SK-MEL-5 (cell line): ENCODE results near the gene TMEM40. TPM values are rescaled to one million over a fixed set of nuclear protein-coding genes. Genes with fewer than 3 reads are reported as not detected.

Experiments used
- DNase-seq: peaks from one replicate; pipeline ENCODE4 v3.0.0-alpha.2; 2016; ENCODE audit warnings: low read depth, low spot score
- in situ Hi-C: cut with HindIII; loops from 2 replicates; pipeline ENCODE4 v1.10.0; 2016; ENCODE audit warnings: low sequenced_read_pairs, high pct_unique_total_duplicates, low pct_unique_long_range_greater_than_20kb
- total RNA-seq: library from RNA; depleted of rRNA; stranded (reverse); fragments of >200 nt; shearing (Covaris generic); gene quantifications from 2 replicates; pipeline ENCODE4 v1.2.3, GENCODE V29; 2014

TMEM40 gene
- total RNA-seq, 1 experiment from 2014 or later: not detected

DNA sequence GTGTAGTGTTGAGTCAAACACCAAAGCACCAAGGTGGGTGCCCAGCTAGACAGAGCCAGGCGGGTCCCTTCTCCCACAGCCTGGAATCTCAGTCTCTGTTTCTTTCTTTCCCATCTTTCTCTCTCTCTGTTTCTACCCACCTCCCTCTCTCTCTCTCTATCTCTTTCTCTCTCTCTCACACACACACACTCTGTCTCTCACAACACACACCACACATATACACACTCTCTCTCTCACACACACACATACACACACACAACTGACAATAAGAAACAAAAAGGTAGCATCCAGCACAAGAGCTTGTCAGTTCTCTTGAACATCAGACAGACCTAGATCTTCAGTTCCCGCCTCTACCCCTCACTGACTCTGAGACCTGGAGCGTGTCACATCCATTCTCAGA is 2.4 kb downstream of the TMEM40 start:
- no peak for DNase-seq
- in situ Hi-C loops: no loop called here

DNA sequence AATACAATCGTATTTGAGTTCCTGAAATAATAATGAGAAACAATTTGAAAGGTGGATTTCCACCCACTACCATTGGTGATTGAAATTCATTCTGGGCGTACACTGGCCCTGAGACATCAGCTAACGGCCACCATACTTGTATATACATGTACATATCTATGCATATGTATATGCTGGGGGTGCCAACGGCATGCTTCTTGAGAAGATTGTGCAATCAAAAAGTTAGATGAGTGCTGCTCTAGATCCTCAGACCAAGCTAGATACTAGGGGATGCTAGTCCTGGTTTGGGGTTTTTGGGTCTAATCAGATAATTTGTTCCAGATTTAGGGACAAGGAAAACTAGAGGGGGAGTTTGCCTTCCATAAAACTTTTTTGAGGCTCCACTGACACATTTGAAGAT is 2.9 kb downstream of the TMEM40 start:
- no peak for DNase-seq
- in situ Hi-C loops: no loop called here

DNA sequence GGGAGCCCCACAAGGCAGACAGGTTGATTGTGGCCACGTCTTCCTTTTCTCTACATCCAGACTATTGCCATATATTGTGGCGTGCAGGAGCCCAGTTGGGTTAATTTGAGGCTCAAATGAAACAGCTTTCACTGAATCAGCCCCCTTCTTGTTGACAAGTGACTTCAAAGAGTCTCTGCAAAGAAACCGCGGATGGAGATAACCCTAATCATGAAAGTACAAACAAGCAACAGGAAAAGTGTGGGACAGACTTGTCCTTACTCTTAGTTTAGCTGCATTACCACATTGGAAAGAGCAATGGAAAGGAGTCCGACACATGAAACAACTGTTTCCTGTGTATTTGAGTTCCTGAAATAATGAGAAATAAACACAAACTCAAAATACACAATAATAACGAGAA is 3.3 kb downstream of the TMEM40 start:
- in situ Hi-C loops: no loop called here
- no peak for DNase-seq

DNA sequence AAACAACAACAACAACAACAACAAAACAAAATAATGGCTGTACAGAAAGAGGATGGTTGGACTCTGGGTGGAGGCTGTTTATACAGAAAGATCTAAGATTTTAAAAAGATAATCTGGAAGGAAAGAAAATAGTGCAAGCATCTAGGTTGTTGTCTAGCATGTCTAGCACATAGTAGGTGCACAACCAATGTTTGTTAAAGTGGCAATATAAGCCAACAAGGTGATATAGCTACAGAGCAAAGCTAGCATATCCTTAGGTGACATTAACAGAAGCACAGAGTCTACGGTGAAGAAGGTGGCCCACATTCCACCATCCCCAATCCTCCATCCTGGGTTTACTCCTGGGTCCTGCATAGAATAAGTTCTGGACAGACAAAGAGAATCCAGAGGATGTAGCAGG is 4.7 kb downstream of the TMEM40 start:
- DNase-seq: no peak
- in situ Hi-C loops: no loop called here

DNA sequence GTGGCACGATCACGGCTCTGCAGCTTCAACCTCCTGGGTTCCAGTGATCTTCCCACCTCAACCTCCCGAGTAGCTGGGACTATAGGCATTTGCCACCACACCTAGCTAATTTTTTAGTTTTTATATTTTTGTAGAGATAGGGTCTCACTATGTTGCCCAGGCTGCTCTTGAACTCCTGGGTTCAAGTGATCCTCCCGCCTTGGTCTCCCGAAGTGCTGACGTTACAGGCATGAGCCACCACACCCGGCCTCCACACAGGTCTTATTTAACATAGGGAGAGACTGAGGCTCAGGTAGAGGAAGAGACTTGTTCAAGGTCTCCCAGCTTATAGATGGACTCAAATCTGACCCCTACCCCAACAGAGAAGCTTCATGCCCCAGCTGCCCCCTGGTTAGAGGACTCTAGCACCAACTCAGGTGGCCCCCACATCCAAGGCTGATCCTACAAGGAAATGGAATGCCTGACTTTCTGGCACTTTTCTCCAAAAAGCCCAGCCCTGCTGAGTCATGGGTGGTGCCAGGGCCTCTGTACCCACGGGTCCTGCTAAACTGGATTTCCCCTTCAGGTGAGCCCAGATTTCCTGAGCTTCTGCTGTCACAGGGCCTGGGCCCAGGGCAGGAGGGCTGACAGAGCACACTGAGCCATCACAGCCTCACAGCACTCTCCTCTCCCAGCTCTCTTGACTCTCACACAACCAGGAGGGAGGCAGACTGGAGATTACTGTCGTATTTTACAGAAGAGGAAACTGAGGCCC is 5.6 kb downstream of the TMEM40 start:
- no peak for DNase-seq
- in situ Hi-C loops: no loop called here

DNA sequence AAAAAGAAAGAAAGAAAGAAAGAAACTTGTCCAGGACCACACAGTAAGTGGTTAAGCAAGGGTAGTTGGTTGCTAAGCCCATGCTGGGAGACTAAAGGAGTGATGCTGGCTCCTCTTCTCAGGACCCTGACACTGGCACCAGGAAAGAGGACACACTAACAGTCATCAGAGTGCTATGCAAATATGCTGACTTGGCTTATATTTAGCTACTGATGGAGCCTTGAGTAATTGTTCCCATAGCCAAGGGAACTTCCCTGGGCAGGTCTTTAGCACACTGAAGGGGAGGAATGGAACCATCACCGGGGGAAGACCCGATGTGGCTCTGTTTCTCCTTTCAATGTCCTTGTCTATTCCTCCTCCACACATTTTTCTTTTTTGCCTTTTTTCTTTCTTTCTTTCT is 6.2 kb downstream of the TMEM40 start:
- DNase-seq: no peak
- in situ Hi-C loops: no loop called here

DNA sequence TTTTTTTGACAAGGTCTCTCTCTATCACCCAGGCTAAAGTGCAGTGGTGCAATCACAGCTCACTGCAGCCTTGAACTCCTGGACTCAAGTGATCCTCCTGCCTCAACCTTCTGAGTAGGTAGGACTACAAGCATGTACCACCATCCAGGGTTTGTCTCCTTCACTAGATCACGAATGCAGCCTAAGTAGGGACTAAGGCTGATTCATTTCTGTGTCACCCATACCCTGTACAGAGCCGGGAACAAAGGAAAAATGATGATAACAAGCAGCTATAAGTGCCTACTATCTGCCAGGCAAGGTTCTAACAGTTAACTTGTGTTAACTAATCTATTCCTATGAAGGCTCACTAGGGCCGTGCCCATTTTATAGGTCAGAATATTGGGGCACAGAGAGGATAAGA is 7.0 kb downstream of the TMEM40 start:
- in situ Hi-C loops: no loop called here
- no peak for DNase-seq

DNA sequence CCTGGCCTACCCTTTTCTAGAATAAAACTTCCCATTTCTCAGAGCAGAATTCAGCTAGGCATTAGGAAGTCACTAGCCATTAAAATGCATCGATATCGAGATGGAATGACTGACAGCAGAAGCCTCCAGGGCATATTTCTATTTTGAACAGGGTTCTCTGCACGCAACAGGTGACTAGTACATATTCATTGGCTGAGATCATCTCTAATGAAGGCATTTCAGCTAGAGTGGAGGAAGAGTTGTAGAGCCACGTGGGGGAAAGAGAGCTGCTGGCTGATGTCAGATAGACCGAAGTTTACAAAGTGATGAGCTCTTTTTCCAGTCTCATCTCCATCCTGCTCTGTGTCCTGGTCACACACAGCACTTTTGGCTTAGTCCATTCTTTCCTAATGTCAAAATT is 7.5 kb downstream of the TMEM40 start:
- in situ Hi-C loops: no loop called here
- no peak for DNase-seq

DNA sequence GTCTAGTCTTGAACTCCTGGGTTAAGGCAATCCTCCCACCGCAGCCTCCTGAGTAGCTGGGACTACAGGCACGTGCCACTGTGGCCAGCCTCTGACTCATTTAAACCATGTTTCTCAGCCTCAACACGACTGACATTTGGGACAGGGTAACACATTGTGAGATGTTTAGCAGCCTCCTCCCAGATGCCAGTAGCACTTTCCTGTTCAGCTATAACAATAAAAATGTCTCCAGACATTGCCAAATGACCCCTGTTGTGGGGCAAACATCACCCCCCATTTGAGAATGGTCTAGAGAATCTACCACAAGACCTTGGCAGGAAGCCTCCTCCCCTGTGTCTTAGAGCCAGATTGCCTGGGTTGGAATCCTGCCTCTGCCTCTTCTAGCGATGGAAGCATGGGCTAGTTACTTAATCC is 8.4 kb downstream of the TMEM40 start:
- in situ Hi-C loops: no loop called here
- DNase-seq: no peak

DNA sequence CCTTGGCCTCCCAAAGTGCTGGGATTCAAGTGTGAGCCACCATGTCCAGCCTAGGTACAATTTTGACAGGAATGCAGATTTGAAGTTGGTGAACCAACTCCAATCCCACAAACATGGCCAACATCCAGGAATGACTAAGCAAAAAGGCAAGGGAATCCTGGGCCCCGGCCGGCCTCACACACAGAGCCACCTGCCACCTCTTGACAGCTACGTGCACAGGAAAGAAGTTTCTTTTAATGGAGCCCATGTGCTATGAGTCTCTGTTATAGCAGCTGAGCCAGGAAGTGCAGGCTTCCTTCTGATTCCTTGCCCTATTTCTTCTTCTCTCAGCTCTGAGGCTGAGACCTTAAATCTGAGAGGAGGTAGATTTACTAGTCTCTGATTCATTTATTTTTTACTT is 8.8 kb downstream of the TMEM40 start:
- no peak for DNase-seq
- in situ Hi-C loops: no loop called here

DNA sequence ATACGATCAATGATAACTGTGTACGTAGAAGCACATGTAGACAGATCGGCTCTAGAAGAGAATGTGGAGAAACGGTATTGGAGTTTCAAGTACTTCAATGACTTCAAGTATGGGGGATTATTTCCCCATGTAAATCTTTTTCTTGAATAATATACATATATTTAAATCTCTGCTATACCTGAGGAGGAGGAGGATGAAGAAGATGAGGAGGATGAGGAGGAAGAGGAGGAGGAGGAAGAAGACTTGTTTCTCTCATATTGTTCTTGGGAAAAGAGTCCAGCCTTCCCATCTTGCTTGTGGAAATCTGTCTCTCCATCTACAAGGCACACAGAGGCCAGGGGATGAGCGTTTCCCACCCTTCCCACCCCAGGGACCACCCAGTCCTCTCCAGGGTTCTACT is 10.6 kb downstream of the TMEM40 start:
- in situ Hi-C loops: no loop called here
- no peak for DNase-seq

DNA sequence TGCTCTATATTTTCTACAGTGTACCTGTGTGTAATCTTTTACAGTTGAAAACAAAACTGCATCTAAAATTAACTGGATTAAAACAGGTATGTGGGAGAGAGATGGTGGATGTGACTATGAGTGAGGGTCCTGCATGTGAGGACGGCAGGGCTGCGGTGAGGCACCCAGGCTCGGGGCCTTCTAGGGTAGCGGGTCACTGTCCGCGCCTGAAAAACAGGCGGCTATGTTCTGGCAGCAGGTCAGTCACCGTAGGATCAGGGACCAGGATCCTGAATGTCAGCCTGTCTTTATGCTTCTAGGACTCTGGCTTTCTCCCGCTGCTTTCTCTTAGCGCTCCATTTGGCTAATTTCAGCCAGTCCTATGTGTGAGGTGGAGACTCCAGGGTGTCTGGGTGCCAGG is 12.6 kb downstream of the TMEM40 start:
- no peak for DNase-seq
- in situ Hi-C loops: no loop called here

DNA sequence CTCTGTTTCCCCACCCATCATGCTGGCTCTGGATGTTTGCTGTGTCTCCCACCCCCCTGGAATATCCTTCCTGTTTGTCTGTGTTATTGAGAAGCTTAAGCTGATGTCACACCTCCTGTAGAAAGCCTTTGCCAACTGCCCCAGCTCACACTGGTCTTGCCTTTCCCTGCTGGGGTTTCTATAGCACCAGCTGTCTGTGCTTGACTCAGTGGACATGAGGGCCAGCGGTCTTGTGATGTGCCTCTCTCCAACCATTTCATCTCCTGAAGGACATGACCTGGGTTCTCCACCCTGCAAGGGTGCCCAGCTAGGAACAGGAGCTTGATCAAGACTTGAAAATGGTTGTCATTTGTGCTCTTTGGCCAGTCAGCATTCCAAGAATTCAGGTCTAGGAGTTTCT is 14.7 kb downstream of the TMEM40 start:
- in situ Hi-C loops: no loop called here
- no peak for DNase-seq

DNA sequence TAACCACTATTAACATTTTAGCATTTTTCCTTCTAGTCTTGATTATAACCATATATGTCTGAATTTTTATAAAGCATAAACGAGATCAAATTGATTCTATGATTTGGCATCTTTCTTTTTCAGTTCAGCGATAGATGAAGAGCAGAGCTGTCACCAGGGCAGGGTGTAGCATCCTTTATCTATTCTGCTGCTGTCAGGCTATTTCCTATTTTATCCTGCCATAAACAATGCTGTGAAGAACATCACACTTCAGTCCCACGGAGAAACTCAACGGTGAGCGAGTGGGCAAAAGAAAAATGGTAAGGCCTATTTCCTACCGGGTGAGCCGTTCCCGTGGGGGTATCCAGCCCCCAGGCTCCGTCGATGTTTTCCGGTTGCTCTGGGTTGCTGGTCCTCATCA is 15.5 kb downstream of the TMEM40 start:
- in situ Hi-C loops: no loop called here

DNA sequence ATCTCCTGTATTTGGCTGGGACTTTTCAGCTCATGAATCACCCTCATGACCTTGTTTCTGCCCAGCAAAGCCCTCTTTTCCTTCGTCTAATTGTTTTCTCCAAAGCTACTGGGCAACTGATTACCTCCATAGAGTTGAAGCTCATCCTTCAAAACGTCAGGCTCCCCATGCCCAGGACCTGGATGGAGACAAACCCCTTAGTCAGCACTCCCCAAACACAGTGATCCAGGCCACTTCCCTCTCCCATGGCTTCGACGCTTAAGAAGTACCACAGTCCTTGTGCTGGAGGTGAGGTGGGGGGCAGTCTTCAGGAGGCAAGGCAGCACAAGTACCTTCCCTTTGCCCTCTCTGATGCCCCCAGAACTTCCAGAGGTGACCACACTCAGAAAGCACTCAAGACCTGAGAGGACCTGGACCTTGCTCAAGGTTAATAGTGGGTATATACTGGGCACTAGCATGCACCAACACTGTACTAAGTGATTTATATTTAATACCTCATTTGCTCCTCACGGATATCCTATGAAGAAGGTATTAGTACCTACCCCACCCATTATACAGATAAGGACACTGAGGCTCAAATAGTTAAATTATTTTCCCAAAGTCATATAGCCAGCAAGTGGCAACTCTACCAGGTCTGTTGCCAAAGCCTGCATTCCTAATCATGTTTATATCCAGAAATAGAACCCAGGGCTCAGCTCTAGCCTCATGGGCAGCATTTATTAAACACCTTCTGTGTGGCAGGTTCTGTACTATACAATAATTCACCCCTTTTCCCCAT is 16.5 kb downstream of the TMEM40 start:
- in situ Hi-C loops: no loop called here
- DNase-seq: no peak

More for the DNA sequence above, 15.5 kb downstream of the TMEM40 start:
- no peak for DNase-seq

DNA sequence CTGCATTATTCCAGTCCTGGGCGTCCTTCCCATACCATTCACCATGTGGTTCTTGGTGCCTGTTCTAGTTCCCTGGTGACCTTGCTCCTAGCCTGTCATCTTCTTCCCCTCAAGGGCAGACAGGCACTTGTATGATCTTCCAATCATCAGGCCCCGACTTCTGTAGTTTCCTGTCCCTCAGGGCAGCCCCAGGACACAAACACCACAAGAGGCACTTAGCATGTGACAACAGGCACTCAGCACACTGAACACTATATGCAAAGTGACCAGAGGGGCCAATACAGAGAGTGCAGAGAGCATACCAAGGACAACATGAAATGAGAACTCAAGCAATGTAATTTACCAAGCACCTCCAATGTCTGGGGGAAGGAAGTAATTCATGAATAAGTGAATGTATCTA is 17.9 kb downstream of the TMEM40 start:
- in situ Hi-C loops: no loop called here
- DNase-seq: peak; percentile 16

DNA sequence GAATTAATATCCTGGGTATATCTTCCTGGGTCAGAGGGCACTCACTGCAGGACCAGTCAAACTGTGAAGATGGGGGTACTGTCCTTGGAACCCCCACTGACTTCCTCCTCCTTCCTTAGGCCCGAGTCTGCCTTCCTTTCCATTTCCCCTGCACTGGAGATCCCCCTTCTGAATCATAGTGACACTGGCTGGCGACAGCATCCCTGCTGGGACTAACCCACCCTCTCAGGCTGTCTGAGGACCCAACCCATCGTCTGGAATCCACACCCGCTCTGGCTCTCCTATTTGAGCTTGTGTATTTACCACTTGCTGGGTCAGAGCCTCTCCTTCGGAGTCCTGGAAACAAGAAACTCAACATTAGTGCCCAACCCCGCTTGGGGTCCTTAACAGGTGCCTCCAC is 21.2 kb downstream of the TMEM40 start:
- no peak for DNase-seq
- in situ Hi-C loops: no loop called here

DNA sequence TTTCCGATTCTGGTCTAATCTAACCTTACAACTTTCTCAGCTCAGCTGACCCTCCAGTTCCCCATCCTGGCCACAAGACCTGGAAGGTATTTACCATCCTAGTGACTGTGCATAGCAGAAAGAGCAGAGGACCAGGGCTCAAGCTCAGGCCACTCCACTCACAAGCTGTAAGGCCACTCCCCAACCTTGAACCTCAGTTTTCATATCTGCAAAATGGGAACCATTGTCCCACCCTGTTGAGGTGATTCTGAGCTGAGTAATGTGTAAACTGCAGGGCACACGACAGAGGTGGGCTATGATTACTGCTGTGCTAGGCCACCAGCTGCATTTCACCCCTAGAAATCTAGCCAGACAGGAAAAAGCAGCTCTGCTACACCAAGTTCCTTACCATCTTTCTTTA is 21.7 kb downstream of the TMEM40 start:
- in situ Hi-C loops: no loop called here
- no peak for DNase-seq

DNA sequence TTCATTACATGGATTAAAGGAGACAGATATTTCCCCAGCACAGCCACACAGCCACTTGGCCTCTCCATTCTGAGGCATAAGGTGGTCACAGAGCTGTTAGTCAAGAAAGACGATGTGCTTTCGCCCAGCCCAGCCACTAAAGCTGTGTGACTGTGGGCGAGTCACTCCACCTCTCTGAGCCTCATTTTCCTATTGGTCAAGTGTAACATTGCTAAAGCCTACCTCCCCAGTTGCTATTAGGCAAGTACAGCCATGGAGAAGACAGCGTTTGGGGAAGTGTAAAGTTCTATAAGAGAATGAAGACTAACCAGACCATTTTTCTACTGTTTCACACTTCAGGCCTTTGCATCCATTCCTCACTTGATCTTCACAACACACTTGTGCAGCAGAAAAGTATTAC is 24.1 kb downstream of the TMEM40 start:
- no peak for DNase-seq
- in situ Hi-C loops: no loop called here
